ENCODE measurements around the gene ANKMY1.

ANKMY1 gene

GRCh38 chr2:240438810-240439697 lies 118.7 kb downstream of the ANKMY1 start:
- FAIRE-seq = no peak
- no peak for DNase-seq (ENCODE audit: low spot score)

- peak; percentile 85 for DNase-seq (ENCODE audit: low spot score)
- peak; percentile 5 for FAIRE-seq
Observed at GRCh38 chr2:240437861-240438809, 119.7 kb downstream of the ANKMY1 start.

- no peak for FAIRE-seq
- no peak for DNase-seq (ENCODE audit: low spot score)
Observed at GRCh38 chr2:240437551-240437860, 120.3 kb downstream of the ANKMY1 start.

GRCh38 chr2:240436683-240437550 lies 120.9 kb downstream of the ANKMY1 start:
- FAIRE-seq (no peak), DNase-seq (ENCODE audit: low spot score) (no peak)

- FAIRE-seq = no peak
Observed at GRCh38 chr2:240435948-240436682, 121.7 kb downstream of the ANKMY1 start.

GRCh38 chr2:240435457-240435947 lies 122.3 kb downstream of the ANKMY1 start, which contains the start of gene GPC1:
Gene GPC1, plus strand, starts transcription at chr2:240435663. Its CDS starts 256 bp downstream, at chr2:240435919.
- DNase-seq (ENCODE audit: low spot score) = peak; percentile 95

More at GRCh38 chr2:240435948-240436682, 121.7 kb downstream of the ANKMY1 start:
- no peak for DNase-seq (ENCODE audit: low spot score)

GRCh38 chr2:240434728-240435456 lies 122.9 kb downstream of the ANKMY1 start:
- DNase-seq (ENCODE audit: low spot score) = peak; percentile 96
- FAIRE-seq = peak; percentile 94

More at GRCh38 chr2:240435457-240435947, 122.3 kb downstream of the ANKMY1 start, which contains the start of gene GPC1:
- no peak for FAIRE-seq

GRCh38 chr2:240433973-240434727 lies 123.6 kb downstream of the ANKMY1 start:
- peak; percentile 89 for FAIRE-seq
- peak; percentile 92 for DNase-seq (ENCODE audit: low spot score)

GRCh38 chr2:240432820-240433801 lies 124.7 kb downstream of the ANKMY1 start:
- no peak for DNase-seq (ENCODE audit: low spot score)
- FAIRE-seq = peak; percentile 91

GRCh38 chr2:240432430-240432819 lies 125.4 kb downstream of the ANKMY1 start:
- no peak for FAIRE-seq

GRCh38 chr2:240431661-240432424 lies 125.9 kb downstream of the ANKMY1 start:
- FAIRE-seq (no peak), DNase-seq (ENCODE audit: low spot score) (no peak)

More at GRCh38 chr2:240432430-240432819, 125.4 kb downstream of the ANKMY1 start:
- DNase-seq (ENCODE audit: low spot score) = no peak

GRCh38 chr2:240431271-240431660 lies 126.5 kb downstream of the ANKMY1 start:
- DNase-seq (ENCODE audit: low spot score) = no peak
- no peak for FAIRE-seq

- DNase-seq (ENCODE audit: low spot score) = no peak
Observed at GRCh38 chr2:240430595-240430994, 127.2 kb downstream of the ANKMY1 start.

GRCh38 chr2:240429872-240430491 lies 127.8 kb downstream of the ANKMY1 start:
- DNase-seq (ENCODE audit: low spot score) = no peak
- FAIRE-seq = no peak

More at GRCh38 chr2:240430595-240430994, 127.2 kb downstream of the ANKMY1 start:
- no peak for FAIRE-seq

All from urothelium cell line (cell line).